Tibial artery (tissue), 4 donors: Measurements from ENCODE around the gene NRSN2.

Experiments used
- DNase-seq, 2 donors: peaks; one replicate each; pipeline ENCODE4 v3.0.0-alpha.2; 2019
- H3K27ac ChIP-seq, 2 donors: fragments of 200-600 bp; sonication (generic) in 1 of 2; 1 replicate in 1 of 2; 2 replicates in 1 of 2; pipeline ENCODE4 v1.5.1; 2018 to 2019; ENCODE audit warnings: mild to moderate bottlenecking in 1 of 2
- H3K27me3 ChIP-seq, 2 donors: fragments of 200-600 bp; sonication (generic) in 1 of 2; one replicate each; pipeline versions ENCODE4 v1.5.1 to v1.6.0; 2016 to 2019
- H3K36me3 ChIP-seq, 3 donors: fragments of 200-600 bp; sonication (generic) in 2 of 3; one replicate each; pipeline ENCODE4 v1.5.1; 2016 to 2019; ENCODE audit warnings: mild to moderate bottlenecking in 2 of 3
- H3K4me1 ChIP-seq, 4 donors: fragments of 200-600 bp; sonication (generic) in 2 of 4; 1 replicate in 3 of 4; 2 replicates in 1 of 4; pipeline ENCODE4 v1.5.1; 2016 to 2019
- H3K4me3 ChIP-seq, 2 donors: fragments of 200-600 bp; sonication (generic) in 1 of 2; 1 replicate in 1 of 2; 2 replicates in 1 of 2; pipeline ENCODE4 v1.5.1; 2018 to 2019; ENCODE audit warnings: mild to moderate bottlenecking in 2 of 2
- H3K9me3 ChIP-seq, 3 donors: fragments of 200-600 bp; sonication (generic) in 1 of 3; one replicate each; pipeline ENCODE4 v1.5.1; 2016 to 2019
- CTCF ChIP-seq, 2 experiments: fragments of 200-600 bp in 1 of 2; fragments of 450-650 bp in 1 of 2; IDR thresholded peaks; one replicate each; pipeline ENCODE4 v1.5.1; 2017 to 2019; ENCODE audit warnings: antibody characterized with exemption in 2 of 2, mild to moderate bottlenecking in 1 of 2, moderate library complexity in 1 of 2
- intact Hi-C: fragments of 100-400 bp; cut with DNase I; formaldehyde crosslinking; loops from one replicate; pipeline ENCODE4 v1.15.0; 2023; ENCODE audit warnings: low total_unique reads

Gene NRSN2

DNA sequence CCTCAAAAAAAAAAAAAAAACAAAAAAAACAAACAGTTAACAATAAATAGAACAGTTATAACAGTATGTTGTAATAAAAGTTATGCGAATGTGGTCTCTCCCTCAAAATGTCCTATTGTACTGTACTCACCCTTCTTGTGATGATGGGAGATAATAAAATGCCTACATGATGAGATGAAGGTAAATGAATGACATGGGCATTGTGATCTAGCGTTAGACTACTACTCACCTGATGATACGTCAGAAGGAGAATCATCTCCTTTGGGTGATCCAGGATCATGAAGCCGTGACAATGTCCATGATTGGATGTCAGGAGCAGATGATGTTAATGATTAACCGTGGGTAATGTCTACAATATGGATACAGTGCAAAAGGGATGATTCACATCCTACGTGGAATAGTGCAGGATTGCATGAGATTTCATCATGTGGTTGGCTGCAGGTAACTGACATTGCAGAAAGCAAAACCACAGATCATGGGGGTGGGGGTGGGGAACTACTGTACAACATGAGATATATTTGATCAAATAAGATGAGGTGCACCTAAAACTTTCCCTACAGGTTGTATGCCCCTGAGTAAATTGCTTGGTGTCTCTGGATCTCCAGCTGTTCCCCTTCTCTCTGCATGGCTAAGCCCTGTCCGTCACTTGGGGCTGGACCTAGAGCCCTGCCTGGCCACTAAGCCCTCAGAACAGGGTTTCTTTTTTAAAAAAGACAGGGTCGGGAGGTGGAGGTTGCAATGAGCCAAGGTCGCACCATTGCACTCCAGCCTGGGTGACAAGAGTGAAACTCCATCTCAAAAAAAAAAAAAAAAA is 55.0 kb downstream of the NRSN2 start:
- no peak overlapping the region for H3K27ac ChIP-seq
- H3K9me3 ChIP-seq = no peaks in the 10 kb centered on the region
- no peak overlapping the region for H3K4me3 ChIP-seq
- no peaks in the 10 kb centered on the region for H3K27me3 ChIP-seq
- DNase-seq = peak in 1 of 2 donors; percentile 2
- no peak for TF ChIP-seq CTCF (IDR thresholded peaks at IDR 0.05)
- intact Hi-C loops = no loop called here
- H3K4me1 ChIP-seq = peaks cover 0 to 3% (median 0%) of the 10 kb centered on the region in 4 donors
- peaks cover 0 to 8% (median under 1%) of the 10 kb centered on the region in 3 donors for H3K36me3 ChIP-seq

GRCh38 chr20:402496-402885 is 55.6 kb downstream of the NRSN2 start:
- no peak for DNase-seq
- Histone ChIP-seq H3K4me1 (peaks cover 0 to 7% (median 0%) of the 10 kb centered on the region in 4 donors), H3K27me3 (no peaks in the 10 kb centered on the region), H3K36me3 (peaks cover 0 to 2% (median 0%) of the 10 kb centered on the region in 3 donors), H3K9me3 (no peaks in the 10 kb centered on the region), H3K4me3 (no peak overlapping the region), H3K27ac (no peak overlapping the region)
- TF ChIP-seq CTCF (IDR thresholded peaks at IDR 0.05) = no peak
- intact Hi-C loops = no loop called here

DNA sequence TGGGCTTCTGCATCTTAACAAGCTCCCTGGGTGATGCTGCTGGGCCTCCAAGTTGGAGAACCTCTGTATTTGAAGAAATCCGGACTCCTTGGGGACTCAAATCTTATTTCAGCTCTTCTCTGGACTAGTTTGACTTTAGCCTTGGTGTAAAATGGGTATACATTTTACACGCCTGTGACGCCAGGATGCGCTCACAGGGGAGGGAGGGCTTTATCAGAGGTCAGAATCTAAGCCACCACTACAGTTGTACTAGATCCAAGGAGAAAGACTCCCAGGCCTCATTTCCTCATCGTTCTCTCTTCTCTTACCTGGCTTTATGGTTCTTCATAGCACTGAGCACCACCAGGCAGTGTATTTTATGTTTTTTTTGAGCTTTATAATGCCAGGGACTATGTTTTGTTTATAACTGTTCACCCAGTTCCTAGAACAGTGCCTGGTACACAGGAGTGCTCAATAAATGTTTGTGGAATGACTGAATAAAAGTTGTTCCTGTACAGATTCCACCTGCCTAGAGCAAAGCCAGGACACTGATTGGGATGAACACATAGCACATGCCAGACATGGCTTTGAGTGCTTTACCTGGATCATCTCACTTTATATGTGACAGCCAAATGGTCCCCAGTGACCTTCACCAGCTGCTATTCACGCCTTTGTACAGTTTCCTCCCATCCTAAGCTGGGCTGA is 56.1 kb downstream of the NRSN2 start:
- H3K4me3 ChIP-seq = no peak overlapping the region
- intact Hi-C loops = no loop called here
- TF ChIP-seq CTCF (IDR thresholded peaks at IDR 0.05) = no peak
- peak in 1 of 2 donors; percentile 42 for DNase-seq
- H3K9me3 ChIP-seq = no peaks in the 10 kb centered on the region
- H3K4me1 ChIP-seq = peaks cover 0 to 7% (median 0%) of the 10 kb centered on the region in 4 donors
- no peaks in the 10 kb centered on the region for H3K27me3 ChIP-seq
- no peaks in the 10 kb centered on the region for H3K36me3 ChIP-seq
- H3K27ac ChIP-seq = no peak overlapping the region

- no peaks in the 10 kb centered on the region for H3K9me3 ChIP-seq
- no peak overlapping the region for H3K27ac ChIP-seq
- no peak overlapping the region for H3K4me3 ChIP-seq
- peaks cover 0 to 7% (median under 1%) of the 10 kb centered on the region in 4 donors for H3K4me1 ChIP-seq
- no peaks in the 10 kb centered on the region for H3K36me3 ChIP-seq
- intact Hi-C loops = no loop called here
- H3K27me3 ChIP-seq = no peaks in the 10 kb centered on the region
- no peak for DNase-seq
- TF ChIP-seq CTCF (IDR thresholded peaks at IDR 0.05) = no peak
Measured at GRCh38 chr20:403582-403957, 56.7 kb downstream of the NRSN2 start.

DNA sequence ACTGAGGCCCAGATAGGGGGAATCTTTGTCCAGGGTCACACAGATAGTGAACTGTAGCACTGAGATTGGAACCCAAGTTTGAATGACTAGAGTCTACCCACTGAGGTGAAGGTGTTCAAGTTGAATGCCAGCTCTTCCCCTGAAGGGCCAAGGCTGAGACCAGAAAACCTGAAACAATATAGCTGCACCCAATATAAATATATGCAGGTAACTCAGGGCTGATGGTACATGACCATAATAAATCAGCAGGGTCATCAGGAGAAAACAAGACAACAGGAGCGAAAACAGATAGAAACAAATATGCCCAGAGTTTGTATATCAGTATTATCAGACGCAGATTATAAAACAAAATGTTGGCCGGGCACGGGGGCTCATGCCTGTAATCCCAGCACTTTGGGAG is 57.2 kb downstream of the NRSN2 start:
- H3K4me3 ChIP-seq = no peak overlapping the region
- DNase-seq = no peak
- H3K27me3 ChIP-seq = no peaks in the 10 kb centered on the region
- H3K4me1 ChIP-seq = peaks cover 0 to 12% (median 5%) of the 10 kb centered on the region in 4 donors
- H3K27ac ChIP-seq = no peak overlapping the region
- intact Hi-C loops = no loop called here
- H3K9me3 ChIP-seq = no peaks in the 10 kb centered on the region
- TF ChIP-seq CTCF (IDR thresholded peaks at IDR 0.05) = no peak
- no peaks in the 10 kb centered on the region for H3K36me3 ChIP-seq
